GM12878 (cell line): ENCODE measurements around the gene SPAG7. TPM values are rescaled to one million over a fixed set of nuclear protein-coding genes. Genes with fewer than 3 reads are reported as not detected.

ENCODE experiments used
- BCL11A ChIP-seq: IDR thresholded peaks from 2 replicates; pipeline ENCODE4 v1.6.1; 2011; ENCODE audit warnings: low read depth, low read length
- BCL3 ChIP-seq: IDR thresholded peaks from 2 replicates; pipeline ENCODE4 v1.6.1; 2011; ENCODE audit warnings: borderline replicate concordance, low read depth, mild to moderate bottlenecking, moderate library complexity, low read length; ENCODE audit not compliant: insufficient read depth, poor library complexity, severe bottlenecking
- DPF2 ChIP-seq: fragments of 450-650 bp; IDR thresholded peaks from 2 replicates; pipeline ENCODE4 v1.6.1; 2017; ENCODE audit warnings: mild to moderate bottlenecking
- E2F8 ChIP-seq: fragments of 450-650 bp; IDR thresholded peaks from 2 replicates; pipeline ENCODE4 v1.6.1; 2018; ENCODE audit warnings: mild to moderate bottlenecking, low read depth, moderate library complexity; ENCODE audit not compliant: partially characterized antibody
- ELK1 ChIP-seq: IDR thresholded peaks from 2 replicates; pipeline ENCODE4 v1.6.1; 2012; ENCODE audit warnings: low read depth, low read length, improper control_type of control experiment
- GATAD2B ChIP-seq: fragments of 450-650 bp; conservative IDR thresholded peaks from 2 replicates; pipeline ENCODE4 v1.6.1; 2017; ENCODE audit warnings: low read depth, mild to moderate bottlenecking, moderate library complexity
- IKZF2 ChIP-seq, 2 experiments: fragments of 450-650 bp; IDR thresholded peaks; 2 replicates each; pipeline ENCODE4 v1.6.1; 2017; ENCODE audit warnings: mild to moderate bottlenecking in 2 of 2, moderate library complexity in 2 of 2
- JUNB ChIP-seq: IDR thresholded peaks from 2 replicates; pipeline ENCODE4 v1.6.1; 2016; ENCODE audit warnings: antibody characterized with exemption, mild to moderate bottlenecking
- KLF5 ChIP-seq: fragments of 450-650 bp; IDR thresholded peaks from 2 replicates; pipeline ENCODE4 v1.6.1; 2014; ENCODE audit warnings: mild to moderate bottlenecking; ENCODE audit not compliant: partially characterized antibody
- LARP7 ChIP-seq: fragments of 450-650 bp; IDR thresholded peaks from 2 replicates; pipeline ENCODE4 v1.6.1; 2017; ENCODE audit warnings: mild to moderate bottlenecking
- NR2C1 ChIP-seq: fragments of 450-650 bp; IDR thresholded peaks from 2 replicates; pipeline ENCODE4 v1.6.1; 2017; ENCODE audit warnings: antibody characterized with exemption, mild to moderate bottlenecking, moderate library complexity
- PAX8 ChIP-seq: fragments of 450-650 bp; IDR thresholded peaks from 2 replicates; pipeline ENCODE4 v1.6.1; 2017; ENCODE audit warnings: mild to moderate bottlenecking, moderate library complexity
- RAD21 ChIP-seq: IDR thresholded peaks from 2 replicates; pipeline ENCODE4 v1.6.1; 2011; ENCODE audit warnings: mild to moderate bottlenecking, low read depth, low read length, moderate library complexity; ENCODE audit not compliant: insufficient read depth
- SKIL ChIP-seq: fragments of 450-650 bp; IDR thresholded peaks from 2 replicates; pipeline ENCODE4 v1.6.1; 2017; ENCODE audit warnings: mild to moderate bottlenecking, low read depth, inconsistent platforms; ENCODE audit not compliant: poor library complexity, severe bottlenecking
- TARDBP ChIP-seq: IDR thresholded peaks from 2 replicates; pipeline ENCODE4 v1.6.1; 2016; ENCODE audit warnings: borderline replicate concordance
- WRNIP1 ChIP-seq: IDR thresholded peaks from 2 replicates; pipeline ENCODE4 v1.6.1; 2011; ENCODE audit warnings: low read depth, low read length, improper control_type of control experiment, borderline replicate concordance
- YY1 ChIP-seq: IDR thresholded peaks from 2 replicates; pipeline ENCODE4 v1.6.1; 2011; ENCODE audit warnings: low read depth, mild to moderate bottlenecking, low read length
- ZNF274 ChIP-seq: IDR thresholded peaks from one replicate; pipeline ENCODE4 v1.8.0; 2011; ENCODE audit not compliant: insufficient read length, insufficient read depth
- ZNF687 ChIP-seq: fragments of 450-650 bp; IDR thresholded peaks from 2 replicates; pipeline ENCODE4 v1.6.1; 2017; ENCODE audit warnings: mild to moderate bottlenecking, moderate library complexity
- polyA plus RNA-seq, 11 experiments: library from polyadenylated mRNA; depleted of rRNA in 4 of 11; unstranded in 6 of 11; stranded (reverse) in 5 of 11; fragments of >200 nt; fragmentation: Nextera tagmentation in 4 of 11; fragmentation: Illumina TruSeq in 1 of 11; extraction: Ambion mirVana in 4 of 11; extraction: Trizol in 1 of 11; gene quantifications; 1 replicate in 1 of 11; 2 replicates in 10 of 11; pipeline versions ENCODE4 v1.2.1 to v1.2.3, GENCODE V29; 2011 to 2016; ENCODE audit warnings: inconsistent platforms in 2 of 11, missing spikeins in 2 of 11, low read depth in 1 of 11
- total RNA-seq, 4 experiments: library from RNA; depleted of rRNA in 3 of 4; stranded (reverse); fragments of >200 nt in 3 of 4; fragmentation: Illumina TruSeq in 1 of 4; extraction: Trizol in 1 of 4; gene quantifications; 2 replicates each; pipeline versions ENCODE4 v1.2.1 to v1.2.3, GENCODE V29; 2013 to 2021

The SPAG7 gene
- total and polyA plus RNA-seq, 10 of the 15 experiments (the other 5 are each of a cell fraction or from before 2014, with no cell fraction given): 7.9 to 146 (median 88.7) TPM

GRCh38 chr17:4966844-4967538 lies 626 bp downstream of the SPAG7 start (continued):
- TF ChIP-seq E2F8 (no peak), BCL11A (no peak), LARP7 (no peak), IKZF2 (IDR thresholded peaks at IDR 0.05) (no peak), ZNF274 (no peak), ELK1 (no peak), YY1 (no peak), RAD21 (no peak), BCL3 (no peak), WRNIP1 (no peak), TARDBP (no peak), SKIL (peak; percentile 95), PAX8 (no peak), NR2C1 (peak; percentile 71), KLF5 (peak; percentile 95), JUNB (no peak), ZNF687 (peak; percentile 20), GATAD2B (no peak), DPF2 (peak; percentile 97)
